Ovary (tissue), 3 donors: ENCODE results near the gene RSPH10B2.
"Not testable (repeated sequence)": the region's sequence is repeated elsewhere in the genome, so short reads cannot be mapped to it uniquely, and the experiment has no call there.

Experiments used
- CTCF ChIP-seq, 3 donors: fragments of 450-650 bp in 2 of 3; fragments of 200-600 bp in 1 of 3; IDR thresholded peaks; one replicate each; pipeline versions ENCODE4 v1.5.1 to v1.8.0; 2016 to 2022; ENCODE audit warnings: antibody characterized with exemption in 3 of 3, mild to moderate bottlenecking in 1 of 3
- EP300 ChIP-seq: sonication (generic); formaldehyde crosslinking; IDR thresholded peaks from one replicate; pipeline ENCODE4 v1.6.1; 2017; ENCODE audit warnings: antibody characterized with exemption
- POLR2A ChIP-seq: fragments of 450-650 bp; IDR thresholded peaks from one replicate; pipeline ENCODE4 v1.6.1; 2017; ENCODE audit warnings: antibody characterized with exemption, mild to moderate bottlenecking, moderate library complexity
- donor health status: DM: no; HTN: no; CAD: no.

GRCh38 chr7:6815470-6815869 lies 61.6 kb downstream of the RSPH10B2 start:
- TF ChIP-seq CTCF (IDR thresholded peaks at IDR 0.05); EP300; POLR2A: not testable (repeated sequence)
